GM21576 (cell line): ENCODE measurements around the gene MRPL23.

Experiments
- ATAC-seq: cut with Tn5 transposase; IDR thresholded peaks from one replicate; pipeline ENCODE4 v1.9.1; 2021; ENCODE audit warnings: mild to moderate bottlenecking, moderate library complexity; ENCODE audit not compliant: unreplicated experiment

MRPL23 gene

DNA sequence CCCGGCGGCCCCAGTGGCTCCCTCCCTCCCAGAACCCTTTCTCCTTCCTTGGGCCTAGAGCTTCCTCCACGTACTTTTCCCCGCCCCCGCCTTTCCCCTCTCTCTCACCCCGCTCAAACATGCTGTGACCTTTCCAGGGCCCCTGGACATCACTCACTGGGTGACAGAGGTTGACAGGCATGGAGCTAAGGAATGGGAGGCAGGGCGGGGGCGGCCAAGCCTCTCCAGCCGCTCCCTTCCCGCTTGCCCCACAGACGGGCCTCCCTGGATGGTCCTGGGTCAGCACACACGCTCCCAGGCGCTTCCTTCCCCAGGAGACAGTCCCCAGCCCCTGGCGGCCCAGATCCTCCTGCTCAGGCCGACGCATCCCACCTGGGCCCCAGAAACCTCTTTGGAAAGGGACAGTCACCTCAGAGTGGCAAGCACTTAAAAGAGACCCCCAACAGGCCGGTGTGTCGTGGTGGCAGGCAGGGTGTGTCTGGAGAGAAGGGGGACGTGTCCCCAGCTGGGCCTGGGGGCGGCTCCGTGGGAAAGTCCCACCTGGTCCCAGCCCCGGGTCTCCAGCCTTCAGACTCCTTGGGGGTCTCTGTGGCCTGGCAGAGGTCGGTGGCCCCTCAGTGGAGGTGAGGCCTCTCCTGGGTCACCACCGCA, 41.7 kb downstream of the MRPL23 start:
- no peak for ATAC-seq

DNA sequence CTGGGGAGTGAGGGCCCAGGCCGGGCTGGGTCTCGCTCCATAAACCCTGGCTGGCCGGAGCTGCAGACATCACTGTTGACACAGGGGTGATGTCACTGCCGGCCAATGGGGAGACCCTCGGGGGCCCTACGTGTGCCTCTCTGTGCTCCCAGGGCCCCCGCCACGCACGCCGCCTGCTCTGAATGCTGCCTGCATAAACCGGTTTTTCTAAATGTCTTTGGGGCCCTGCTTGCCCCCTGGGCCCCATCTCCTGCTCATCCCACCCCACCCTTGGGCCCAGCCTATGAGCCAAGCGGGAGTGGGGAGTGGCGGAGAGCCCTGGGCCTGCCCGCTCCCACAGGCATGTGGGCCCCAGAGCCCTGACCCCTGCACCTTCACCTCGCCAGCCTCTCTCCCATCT, 42.8 kb downstream of the MRPL23 start:
- ATAC-seq = no peak

GRCh38 chr11:1990872-1991578, 43.9 kb downstream of the MRPL23 start:
- no peak for ATAC-seq

- ATAC-seq = no peak
These were observed 45.0 kb downstream of the MRPL23 start for GRCh38 chr11:1992111-1992510.

DNA sequence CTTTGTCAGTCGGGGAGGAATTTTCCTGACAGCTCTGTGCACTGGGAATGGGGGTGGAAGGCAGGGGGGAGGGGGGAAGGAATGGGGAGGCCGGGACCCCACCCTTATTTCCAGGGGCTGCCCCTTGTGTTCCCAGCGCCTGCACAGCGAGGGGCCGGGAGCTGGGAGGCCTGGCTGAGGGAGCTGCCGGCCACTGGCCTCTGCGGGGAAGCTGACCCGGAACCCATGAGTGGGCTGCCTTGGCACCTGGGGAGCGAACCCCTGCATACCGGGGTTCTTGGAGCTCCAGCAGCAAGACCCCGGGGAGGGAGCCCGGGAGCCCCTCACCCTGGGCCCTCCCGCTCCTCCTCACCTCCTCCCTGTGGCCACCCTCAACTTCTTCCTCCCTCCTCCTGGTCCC, 47.0 kb downstream of the MRPL23 start:
- no peak for ATAC-seq

GRCh38 chr11:1997755-1998154, 50.6 kb downstream of the MRPL23 start, which contains the start of gene H19:
Gene H19, minus strand, starts transcription at chr11:1997842.
- ATAC-seq = no peak

DNA sequence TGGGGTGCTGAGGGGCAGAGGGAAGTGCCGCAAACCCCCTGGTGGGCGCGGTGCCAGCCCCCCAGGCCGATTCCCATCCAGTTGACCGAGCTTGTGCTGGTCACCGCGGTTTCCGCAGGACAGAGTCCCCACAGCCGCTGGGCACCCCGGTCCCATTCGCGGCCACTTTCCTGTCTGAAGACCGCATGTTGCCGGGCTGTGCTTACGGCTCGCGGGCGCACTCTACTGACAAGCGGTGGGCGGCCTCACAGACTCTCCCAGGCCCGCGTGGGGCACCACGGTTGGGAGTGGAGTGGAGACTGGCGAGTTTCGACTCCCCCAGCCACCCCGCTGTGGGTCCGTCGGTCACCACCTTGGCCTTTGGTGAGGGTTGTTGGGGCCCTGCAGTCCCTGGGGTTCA, 51.2 kb downstream of the MRPL23 start:
- no peak for ATAC-seq

DNA sequence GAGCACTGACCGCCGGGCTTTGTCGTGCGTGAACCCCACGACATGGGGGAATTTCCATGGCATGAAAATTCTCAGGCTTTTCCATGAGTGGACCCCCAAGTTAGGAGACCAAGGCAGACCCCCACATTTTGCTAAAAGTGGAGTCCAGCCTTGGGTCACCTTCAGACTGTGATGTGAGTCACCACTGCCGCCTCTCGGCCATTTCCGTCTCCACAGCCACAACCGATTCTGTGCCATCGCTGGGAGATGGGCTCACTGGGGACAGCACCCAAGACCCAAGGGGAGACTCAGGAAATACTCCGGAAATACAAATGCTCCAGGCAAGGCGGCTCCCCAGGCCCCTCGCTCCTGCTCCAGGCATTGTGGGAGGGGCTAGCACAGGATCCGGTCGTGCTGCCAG, 51.7 kb downstream of the MRPL23 start:
- ATAC-seq = no peak

GRCh38 chr11:2002042-2002776, 55.1 kb downstream of the MRPL23 start:
- no peak for ATAC-seq

DNA sequence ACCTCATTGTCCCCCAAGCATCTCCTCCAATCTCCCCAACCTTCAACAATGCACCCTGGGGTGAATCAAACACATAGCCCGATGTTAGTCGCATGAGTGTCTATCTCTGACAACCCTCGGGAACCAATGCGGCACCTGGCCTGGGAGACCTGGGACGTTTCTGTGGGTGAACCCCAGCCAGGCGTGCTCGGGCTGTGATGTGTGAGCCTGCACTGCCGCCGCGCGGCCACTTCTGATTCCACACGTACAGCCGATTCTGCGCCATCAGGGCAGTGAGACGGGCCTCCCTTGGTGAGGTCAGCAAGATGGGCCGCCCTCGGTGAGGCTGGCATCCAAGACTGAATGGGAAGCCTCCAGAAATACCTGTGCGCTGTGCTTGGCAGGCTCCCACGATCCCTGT, 55.7 kb downstream of the MRPL23 start:
- ATAC-seq = no peak

DNA sequence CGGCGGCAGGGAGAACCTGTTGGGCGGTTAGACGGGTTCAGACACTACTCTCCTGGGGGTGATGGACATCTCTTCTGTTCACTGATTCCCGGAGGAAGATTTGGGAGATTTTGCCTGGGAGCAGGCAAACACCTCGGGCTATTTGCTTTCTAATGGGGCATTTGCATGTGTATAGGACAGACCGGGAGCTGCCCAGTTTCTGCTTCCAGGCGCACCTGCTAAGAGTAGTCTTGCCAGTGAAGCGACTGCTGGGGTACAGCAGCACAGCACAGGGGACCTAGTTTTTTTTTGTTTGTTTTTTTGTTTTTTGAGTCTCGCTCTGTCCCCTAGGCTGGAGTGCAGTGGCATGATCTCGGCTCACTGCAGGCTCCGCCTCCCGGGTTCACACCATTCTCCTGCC, 57.3 kb downstream of the MRPL23 start:
- ATAC-seq = no peak
